HTR-8/SVneo (cell line): ENCODE data around the gene NLRP8.
"Not testable (repeated sequence)": the region's sequence is repeated elsewhere in the genome, so short reads cannot be mapped to it uniquely, and the experiment has no call there.

Source experiments
- DNase-seq: peaks from one replicate; pipeline ENCODE4 v3.0.0; 2011; ENCODE audit warnings: low spot score, mixed read lengths; ENCODE audit not compliant: insufficient read length
- FAIRE-seq: peaks from 2 replicates; lab custom pipeline; 2011; peaks lifted over from hg19 to GRCh38; lab: Jason Lieb, UNC

NLRP8 gene

DNA sequence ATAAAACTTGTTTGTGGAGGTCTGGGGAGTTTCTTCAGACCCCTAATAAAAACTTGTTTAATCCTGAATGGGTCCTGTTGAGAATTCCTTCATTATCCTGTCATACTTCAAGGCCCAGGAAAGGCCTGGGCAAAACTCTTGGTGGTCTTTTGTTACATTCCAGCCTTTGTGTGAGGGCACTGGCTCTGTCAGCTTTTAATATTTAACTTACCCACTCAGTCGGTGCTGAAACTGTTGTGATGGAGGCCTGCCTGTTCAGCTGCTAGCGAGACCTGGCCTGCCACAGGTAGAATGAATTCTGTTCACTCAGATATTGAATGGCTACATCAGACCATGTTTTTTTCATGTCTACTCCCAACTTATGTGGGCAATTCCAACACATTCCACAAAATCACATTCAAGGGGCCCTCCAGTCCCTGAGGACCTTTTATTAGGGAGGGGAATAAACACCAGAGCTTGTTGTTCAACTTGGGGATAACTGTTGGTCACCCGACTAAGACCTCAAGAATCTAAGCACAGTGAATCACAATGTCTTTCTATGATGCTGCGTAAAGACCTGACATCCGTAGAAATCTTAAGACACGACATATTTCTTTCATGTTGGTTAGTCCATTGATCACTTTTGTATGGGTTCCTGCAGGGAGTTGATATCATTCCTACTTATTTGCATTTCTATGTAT, 12.5 kb downstream of the NLRP8 start:
- FAIRE-seq: no peak
- no peak for DNase-seq

- peak; percentile 29 for DNase-seq
- FAIRE-seq: no peak
Observed at GRCh38 chr19:55962186-55962585, 14.6 kb downstream of the NLRP8 start.

DNA sequence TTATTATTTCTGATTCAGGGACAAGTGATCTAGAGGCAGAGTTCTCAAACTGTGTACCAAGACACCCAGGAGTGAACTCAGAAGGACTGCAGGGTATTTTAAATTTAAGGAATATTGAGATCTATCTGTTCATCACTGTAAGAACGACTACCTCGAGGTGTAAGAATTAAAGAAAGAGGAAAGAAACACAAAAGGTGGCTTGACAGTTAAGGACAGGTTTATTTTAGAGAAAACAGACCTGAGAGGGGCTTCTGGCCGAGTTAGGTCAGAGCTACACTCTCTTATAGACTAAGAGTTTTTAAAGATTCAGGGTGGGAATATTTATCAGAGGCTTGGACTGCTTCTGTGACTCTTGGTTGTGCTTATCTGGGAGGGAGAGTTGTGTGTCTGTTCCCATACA, 26.4 kb downstream of the NLRP8 start:
- DNase-seq: no peak
- FAIRE-seq: no peak

GRCh38 chr19:55980415-55980814, 32.8 kb downstream of the NLRP8 start:
- FAIRE-seq: no peak

DNA sequence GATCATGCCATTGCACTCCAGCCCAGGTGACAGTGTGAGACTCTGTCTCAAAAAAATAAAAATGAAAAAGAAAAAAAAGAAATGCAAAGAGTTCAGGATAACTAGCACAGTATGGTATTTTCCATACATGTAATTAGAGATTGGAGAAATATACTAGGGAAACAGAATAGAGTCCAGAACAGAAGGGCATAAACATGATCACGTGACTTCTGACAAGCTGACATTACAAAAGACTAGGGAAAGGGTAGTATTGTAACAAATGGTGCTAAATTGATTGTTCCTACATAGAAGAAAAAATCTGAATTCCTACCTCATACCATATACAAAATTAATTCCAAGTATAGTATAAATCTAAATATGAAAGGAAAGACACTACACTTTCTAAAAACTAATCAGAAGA, 37.6 kb downstream of the NLRP8 start:
- no peak for FAIRE-seq
- DNase-seq: no peak

More at GRCh38 chr19:55980415-55980814, 32.8 kb downstream of the NLRP8 start:
- no peak for DNase-seq

GRCh38 chr19:55986487-55986886, 38.9 kb downstream of the NLRP8 start, which contains the start of gene NLRP5:
Gene NLRP5 (plus strand): TSS chr19:55986775.
- no peak for FAIRE-seq

GRCh38 chr19:55990831-55991230, 43.2 kb downstream of the NLRP8 start:
- FAIRE-seq (no peak), DNase-seq (no peak)

More at GRCh38 chr19:55986487-55986886, 38.9 kb downstream of the NLRP8 start, which contains the start of gene NLRP5:
- no peak for DNase-seq

- DNase-seq: no peak
- FAIRE-seq: no peak
Observed at GRCh38 chr19:55993492-55993891, 45.9 kb downstream of the NLRP8 start.

DNA sequence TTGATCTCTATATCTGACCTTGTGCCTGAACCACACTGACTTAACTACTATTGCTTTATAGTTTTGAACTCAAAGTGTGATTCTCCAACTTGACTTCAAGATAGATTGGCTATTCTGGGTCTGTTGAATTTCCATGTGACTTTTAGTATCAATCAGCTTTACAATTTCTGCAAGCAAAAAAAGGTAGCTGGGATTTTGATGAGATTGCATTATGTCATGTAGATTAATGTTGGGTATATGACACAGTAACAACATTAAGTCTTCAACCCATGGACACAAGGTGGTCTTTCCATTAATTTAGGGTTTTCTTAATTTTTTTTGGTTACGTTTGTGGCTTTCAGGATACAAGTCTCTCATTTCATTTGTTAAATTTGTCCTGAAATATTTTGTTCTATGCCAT, 67.1 kb downstream of the NLRP8 start:
- DNase-seq (no peak), FAIRE-seq (no peak)

DNA sequence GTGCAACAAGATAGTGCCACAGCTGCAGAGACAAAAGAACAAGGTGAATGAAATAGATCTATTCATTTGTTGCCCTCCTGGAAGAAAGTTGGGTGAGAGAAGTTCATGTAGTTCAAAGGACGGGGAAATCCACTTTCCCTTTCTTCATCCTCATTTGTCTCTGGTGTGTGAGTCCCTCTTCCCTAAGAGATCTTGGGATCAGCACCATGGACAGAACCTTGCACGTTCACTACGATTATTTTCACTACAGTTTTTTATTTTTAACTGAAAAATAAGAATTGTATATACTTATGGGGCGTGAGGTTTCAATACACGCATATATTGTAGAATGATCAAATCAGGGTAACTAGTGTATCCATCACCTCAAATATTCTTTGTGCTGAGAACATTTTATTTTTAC, 68.1 kb downstream of the NLRP8 start:
- DNase-seq (no peak), FAIRE-seq (no peak)

DNA sequence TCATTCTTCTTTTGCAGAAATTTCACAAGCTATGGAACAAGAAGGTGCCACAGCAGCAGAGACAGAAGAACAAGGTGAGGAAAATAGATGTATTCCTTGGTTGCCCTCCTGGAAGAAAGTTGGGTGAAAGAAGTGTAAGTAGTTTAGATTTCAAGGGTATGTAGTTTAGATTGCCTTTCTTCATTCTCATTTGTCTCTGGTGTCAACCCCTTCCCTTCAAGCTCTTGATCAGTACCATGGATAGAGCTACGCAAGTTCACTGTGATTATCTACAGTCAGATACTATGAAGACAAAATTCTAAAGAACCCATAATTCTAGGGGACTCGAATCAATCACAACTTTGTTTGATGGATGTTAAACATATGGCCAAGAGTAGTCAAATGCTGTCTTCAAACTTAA, 71.7 kb downstream of the NLRP8 start:
- not testable (repeated sequence) for DNase-seq, FAIRE-seq

DNA sequence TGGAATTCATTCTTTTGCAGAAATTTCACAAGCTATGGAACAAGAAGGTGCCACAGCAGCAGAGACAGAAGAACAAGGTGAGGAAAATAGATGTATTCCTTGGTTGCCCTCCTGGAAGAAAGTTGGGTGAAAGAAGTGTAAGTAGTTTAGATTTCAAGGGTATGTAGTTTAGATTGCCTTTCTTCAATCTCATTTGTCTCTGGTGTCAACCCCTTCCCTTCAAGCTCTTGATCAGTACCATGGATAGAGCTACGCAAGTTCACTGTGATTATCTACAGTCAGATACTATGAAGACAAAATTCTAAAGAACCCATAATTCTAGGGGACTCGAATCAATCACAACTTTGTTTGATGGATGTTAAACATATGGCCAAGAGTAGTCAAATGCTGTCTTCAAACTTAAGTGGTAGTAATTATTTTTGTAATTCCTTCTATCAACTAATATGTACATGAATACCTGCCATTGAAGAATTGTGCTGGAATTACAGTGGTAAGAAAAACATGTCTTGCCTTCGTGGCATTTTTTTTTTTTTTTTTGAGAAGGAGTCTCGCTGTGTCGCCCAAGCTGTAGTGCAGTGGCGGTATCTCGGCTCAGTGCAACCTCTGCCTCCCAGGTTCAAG, 72.8 kb downstream of the NLRP8 start:
- FAIRE-seq: peak; percentile 36

GRCh38 chr19:56026769-56027168, 79.1 kb downstream of the NLRP8 start:
- FAIRE-seq (no peak), DNase-seq (no peak)

More for the DNA sequence above, 72.8 kb downstream of the NLRP8 start:
- DNase-seq: not testable (repeated sequence)
